K562 (cell line): ENCODE results near the gene PIRT. TPM values are rescaled to one million over a fixed set of nuclear protein-coding genes. Genes with fewer than 3 reads are reported as not detected.
A peak's percentile ranks its signal among the peaks of the same experiment; 100 is the strongest.

Source experiments
- CBX1 ChIP-seq: sonication (generic); IDR thresholded peaks from 2 replicates; pipeline ENCODE4 v1.6.1; 2016; ENCODE audit warnings: antibody characterized with exemption, low read depth, mild to moderate bottlenecking
- CREB1 ChIP-seq, 2 experiments: sonication (generic) in 1 of 2; formaldehyde crosslinking in 1 of 2; IDR thresholded peaks; 2 replicates each; pipeline versions ENCODE4 v1.6.1 to v1.8.0; 2012 to 2022; ENCODE audit warnings: inconsistent platforms in 1 of 2, mild to moderate bottlenecking in 1 of 2, missing genetic modification reagents in 1 of 2, moderate library complexity in 1 of 2
- KDM1A ChIP-seq, 2 experiments: fragments of 450-650 bp; IDR thresholded peaks; 2 replicates each; pipeline ENCODE4 v1.6.1; 2016; ENCODE audit warnings: mild to moderate bottlenecking in 2 of 2
- MBD2 ChIP-seq: sonication (generic); IDR thresholded peaks from 2 replicates; pipeline ENCODE4 v1.6.1; 2016; ENCODE audit warnings: low read depth, borderline replicate concordance
- MEF2A ChIP-seq: IDR thresholded peaks from 2 replicates; pipeline ENCODE4 v1.6.1; 2011; ENCODE audit warnings: low read depth, mild to moderate bottlenecking, low read length, moderate library complexity; ENCODE audit not compliant: control insufficient read depth
- NEUROD1 ChIP-seq: fragments of 150-350 bp; IDR thresholded peaks from 2 replicates; pipeline ENCODE4 v1.6.1; 2014; ENCODE audit warnings: borderline replicate concordance, low read length, low read depth; ENCODE audit not compliant: partially characterized antibody
- POLR2B ChIP-seq: fragments of 450-650 bp; IDR thresholded peaks from 2 replicates; pipeline ENCODE4 v1.6.1; 2018; ENCODE audit warnings: low read depth; ENCODE audit not compliant: partially characterized antibody
- RBFOX2 ChIP-seq: fragments of 200-400 bp; formaldehyde crosslinking; IDR thresholded peaks from 2 replicates; pipeline ENCODE4 v1.6.1; 2017; ENCODE audit warnings: low read depth, mild to moderate bottlenecking, low read length, moderate library complexity
- SMAD1 ChIP-seq: fragments of 150-350 bp; IDR thresholded peaks from 2 replicates; pipeline ENCODE4 v1.6.1; 2014; ENCODE audit warnings: low read length, low read depth; ENCODE audit not compliant: partially characterized antibody
- SREBF2 ChIP-seq: sonication (generic); formaldehyde crosslinking; IDR thresholded peaks from 2 replicates; pipeline ENCODE4 v1.4.0; 2020; ENCODE audit warnings: mild to moderate bottlenecking, missing genetic modification reagents
- SUPT5H ChIP-seq: fragments of 450-650 bp; IDR thresholded peaks from 2 replicates; pipeline ENCODE4 v1.6.1; 2016
- TBL1XR1 ChIP-seq, 2 experiments: IDR thresholded peaks; 2 replicates each; pipeline ENCODE4 v1.6.1; 2012; ENCODE audit warnings: improper control_type of control experiment in 2 of 2, low read length in 2 of 2, mild to moderate bottlenecking in 1 of 2
- TEAD4 ChIP-seq, 2 experiments: sonication (generic) in 1 of 2; formaldehyde crosslinking in 1 of 2; IDR thresholded peaks; 2 replicates each; pipeline versions ENCODE4 v1.6.1 to v1.8.0; 2012 to 2022; ENCODE audit warnings: borderline replicate concordance in 1 of 2, inconsistent platforms in 1 of 2, low read length in 1 of 2, mild to moderate bottlenecking in 1 of 2, missing genetic modification reagents in 1 of 2
- TSC22D4 ChIP-seq: fragments of 450-650 bp; IDR thresholded peaks from 2 replicates; pipeline ENCODE4 v1.6.1; 2016; ENCODE audit warnings: missing genetic modification characterization, missing biosample characterization, control low read depth
- XRCC4 ChIP-seq: IDR thresholded peaks from one replicate; pipeline ENCODE4 v1.6.1; 2011; ENCODE audit not compliant: insufficient read depth, insufficient read length; ENCODE audit errors: extremely low read depth
- ZBED1 ChIP-seq: IDR thresholded peaks from 2 replicates; pipeline ENCODE4 v1.6.1; 2014
- ZNF134 ChIP-seq: fragments of 250-450 bp; sonication (Bioruptor Pico); conservative IDR thresholded peaks from 2 replicates; pipeline ENCODE4 v1.4.0; 2020
- ZNF174 ChIP-seq: fragments of 250-450 bp; sonication (Bioruptor Pico); IDR thresholded peaks from 2 replicates; pipeline ENCODE4 v1.4.0; 2020; ENCODE audit warnings: mild to moderate bottlenecking
- ZNF316 ChIP-seq: fragments of 450-650 bp; IDR thresholded peaks from 2 replicates; pipeline ENCODE4 v1.6.1; 2016
- polyA plus RNA-seq, 8 experiments: library from polyadenylated mRNA; depleted of rRNA in 4 of 8; stranded (reverse) in 5 of 8; unstranded in 3 of 8; fragments of >200 nt; fragmentation: Nextera tagmentation in 2 of 8; fragmentation: Illumina TruSeq in 1 of 8; extraction: Ambion mirVana in 2 of 8; extraction: Trizol in 1 of 8; gene quantifications; 2 replicates each; pipeline versions ENCODE4 v1.2.1 to v1.2.3, GENCODE V29; 2011 to 2014; ENCODE audit warnings: inconsistent platforms in 1 of 8, missing spikeins in 1 of 8
- total RNA-seq, 7 experiments: library from RNA; depleted of rRNA in 6 of 7; stranded (reverse); fragments of >200 nt in 6 of 7; fragmentation: Illumina TruSeq in 2 of 7; extraction: Trizol in 2 of 7; gene quantifications; 2 replicates each; pipeline versions ENCODE4 v1.2.1 to v1.2.3, GENCODE V29; 2011 to 2021; ENCODE audit warnings: low replicate concordance in 1 of 7
- TF ChIP-seq, protein P1 (sequence below): fragments of 450-650 bp; conservative IDR thresholded peaks from 2 replicates; pipeline ENCODE4 v1.6.1; 2016; ENCODE audit warnings: missing genetic modification characterization, low read depth, mild to moderate bottlenecking, missing compliant biosample characterization, moderate library complexity
- TF ChIP-seq, protein P2 (sequence below): fragments of 450-650 bp; IDR thresholded peaks from 2 replicates; pipeline ENCODE4 v1.7.0; 2016; ENCODE audit warnings: borderline replicate concordance
- TF ChIP-seq, protein P3 (sequence below), 2 experiments: fragments of 450-650 bp in 1 of 2; IDR thresholded peaks; 2 replicates each; pipeline ENCODE4 v1.6.1; 2011 to 2017; ENCODE audit warnings: low read depth in 2 of 2, antibody characterized with exemption in 1 of 2, borderline replicate concordance in 1 of 2, low read length in 1 of 2, mild to moderate bottlenecking in 1 of 2, mixed read lengths in 1 of 2; ENCODE audit not compliant: control insufficient read depth in 1 of 2

PIRT gene
- total and polyA plus RNA-seq, 9 of the 15 experiments (the other 6 are each of a cell fraction or from before 2014, with no cell fraction given), result not detected

- TF ChIP-seq SREBF2 (CRISPR knock-in tag) (no peak), RBFOX2 (peak; percentile 73), CREB1 (IDR thresholded peaks at IDR 0.05) (no peak; the same call in 1 of the 2 replicates), CREB1 (CRISPR knock-in tag; IDR thresholded peaks at IDR 0.05) (no peak), ZNF174 (CRISPR knock-in tag) (no peak), ZNF316 (peak; percentile 70), CBX1 (0 out of 2 replicates have a peak, but pooled peaks have one; percentile 57), SUPT5H (peak; percentile 89), ZNF134 (CRISPR knock-in tag) (no peak), TSC22D4 (tag) (no peak), TBL1XR1 (IDR thresholded peaks at IDR 0.05; ENCODE audit: low read length in 2 of 2) (no peak), MEF2A (peak; percentile 39; the same call in 1 of the 2 replicates), ZBED1 (peak; percentile 81), KDM1A (IDR thresholded peaks at IDR 0.05) (no peak), SMAD1 (peak; percentile 83), NEUROD1 (no peak), XRCC4 (no peak), TEAD4 (IDR thresholded peaks at IDR 0.05; ENCODE audit: low read length) (peak; percentile 74), TEAD4 (CRISPR knock-in tag; IDR thresholded peaks at IDR 0.05; ENCODE audit: borderline replicate concordance) (no peak), POLR2B (peak; percentile 79), MBD2 (0 out of 2 replicates have a peak, but pooled peaks have one; percentile 23)
- TF ChIP-seq, protein P1, sequence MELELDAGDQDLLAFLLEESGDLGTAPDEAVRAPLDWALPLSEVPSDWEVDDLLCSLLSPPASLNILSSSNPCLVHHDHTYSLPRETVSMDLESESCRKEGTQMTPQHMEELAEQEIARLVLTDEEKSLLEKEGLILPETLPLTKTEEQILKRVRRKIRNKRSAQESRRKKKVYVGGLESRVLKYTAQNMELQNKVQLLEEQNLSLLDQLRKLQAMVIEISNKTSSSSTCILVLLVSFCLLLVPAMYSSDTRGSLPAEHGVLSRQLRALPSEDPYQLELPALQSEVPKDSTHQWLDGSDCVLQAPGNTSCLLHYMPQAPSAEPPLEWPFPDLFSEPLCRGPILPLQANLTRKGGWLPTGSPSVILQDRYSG (tag), result no peak
- TF ChIP-seq, protein P2, sequence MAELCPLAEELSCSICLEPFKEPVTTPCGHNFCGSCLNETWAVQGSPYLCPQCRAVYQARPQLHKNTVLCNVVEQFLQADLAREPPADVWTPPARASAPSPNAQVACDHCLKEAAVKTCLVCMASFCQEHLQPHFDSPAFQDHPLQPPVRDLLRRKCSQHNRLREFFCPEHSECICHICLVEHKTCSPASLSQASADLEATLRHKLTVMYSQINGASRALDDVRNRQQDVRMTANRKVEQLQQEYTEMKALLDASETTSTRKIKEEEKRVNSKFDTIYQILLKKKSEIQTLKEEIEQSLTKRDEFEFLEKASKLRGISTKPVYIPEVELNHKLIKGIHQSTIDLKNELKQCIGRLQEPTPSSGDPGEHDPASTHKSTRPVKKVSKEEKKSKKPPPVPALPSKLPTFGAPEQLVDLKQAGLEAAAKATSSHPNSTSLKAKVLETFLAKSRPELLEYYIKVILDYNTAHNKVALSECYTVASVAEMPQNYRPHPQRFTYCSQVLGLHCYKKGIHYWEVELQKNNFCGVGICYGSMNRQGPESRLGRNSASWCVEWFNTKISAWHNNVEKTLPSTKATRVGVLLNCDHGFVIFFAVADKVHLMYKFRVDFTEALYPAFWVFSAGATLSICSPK, result no peak
- TF ChIP-seq, protein P3, sequence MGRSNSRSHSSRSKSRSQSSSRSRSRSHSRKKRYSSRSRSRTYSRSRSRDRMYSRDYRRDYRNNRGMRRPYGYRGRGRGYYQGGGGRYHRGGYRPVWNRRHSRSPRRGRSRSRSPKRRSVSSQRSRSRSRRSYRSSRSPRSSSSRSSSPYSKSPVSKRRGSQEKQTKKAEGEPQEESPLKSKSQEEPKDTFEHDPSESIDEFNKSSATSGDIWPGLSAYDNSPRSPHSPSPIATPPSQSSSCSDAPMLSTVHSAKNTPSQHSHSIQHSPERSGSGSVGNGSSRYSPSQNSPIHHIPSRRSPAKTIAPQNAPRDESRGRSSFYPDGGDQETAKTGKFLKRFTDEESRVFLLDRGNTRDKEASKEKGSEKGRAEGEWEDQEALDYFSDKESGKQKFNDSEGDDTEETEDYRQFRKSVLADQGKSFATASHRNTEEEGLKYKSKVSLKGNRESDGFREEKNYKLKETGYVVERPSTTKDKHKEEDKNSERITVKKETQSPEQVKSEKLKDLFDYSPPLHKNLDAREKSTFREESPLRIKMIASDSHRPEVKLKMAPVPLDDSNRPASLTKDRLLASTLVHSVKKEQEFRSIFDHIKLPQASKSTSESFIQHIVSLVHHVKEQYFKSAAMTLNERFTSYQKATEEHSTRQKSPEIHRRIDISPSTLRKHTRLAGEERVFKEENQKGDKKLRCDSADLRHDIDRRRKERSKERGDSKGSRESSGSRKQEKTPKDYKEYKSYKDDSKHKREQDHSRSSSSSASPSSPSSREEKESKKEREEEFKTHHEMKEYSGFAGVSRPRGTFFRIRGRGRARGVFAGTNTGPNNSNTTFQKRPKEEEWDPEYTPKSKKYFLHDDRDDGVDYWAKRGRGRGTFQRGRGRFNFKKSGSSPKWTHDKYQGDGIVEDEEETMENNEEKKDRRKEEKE (IDR thresholded peaks at IDR 0.05; ENCODE audit: borderline replicate concordance in 1 of 2, control insufficient read depth in 1 of 2, low read depth in 2 of 2, low read length in 1 of 2), result peak in 1 of 2 experiments; percentile 97; a peak in 2 of 4 replicates
Measured at GRCh38 chr17:10790491-10791401, 47.1 kb downstream of the PIRT start (continued).
